SU-DHL-6 (cell line): ENCODE measurements around the gene MYH16.

Experiments
- H2AFZ ChIP-seq: fragments of 200-600 bp; sonication (generic); 2 replicates; pipeline ENCODE4 v1.6.1; 2014; ENCODE audit warnings: low read depth, mild to moderate bottlenecking, moderate library complexity, mixed read lengths, antibody characterized with exemption, low read length; ENCODE audit not compliant: severe bottlenecking
- H3F3A ChIP-seq: fragments of 200-600 bp; shearing (Covaris generic); 2 replicates; pipeline ENCODE4 v1.6.0; 2016; ENCODE audit warnings: antibody characterized with exemption, mild to moderate bottlenecking; ENCODE audit not compliant: insufficient read depth
- H3K27ac ChIP-seq: fragments of 200-600 bp; sonication (generic); 2 replicates; pipeline ENCODE4 v1.5.1; 2016; ENCODE audit warnings: low read depth, mild to moderate bottlenecking, low read length, moderate library complexity, mixed read lengths
- H3K27me3 ChIP-seq: fragments of 200-600 bp; sonication (generic), shearing (Covaris generic); 2 replicates; pipeline ENCODE4 v1.6.0; 2014; ENCODE audit warnings: mild to moderate bottlenecking, low read length
- H3K36me3 ChIP-seq: fragments of 200-600 bp; sonication (generic); 2 replicates; pipeline ENCODE4 v1.6.1; 2014; ENCODE audit warnings: mild to moderate bottlenecking, low read length, mixed read lengths
- H3K4me2 ChIP-seq: fragments of 300-600, 200-600 bp; shearing (Covaris generic), sonication (generic); 2 replicates; pipeline ENCODE4 v1.6.0; 2014; ENCODE audit warnings: low read length, low read depth, mild to moderate bottlenecking; ENCODE audit not compliant: poor library complexity, severe bottlenecking
- H3K4me3 ChIP-seq: fragments of 200-600 bp; sonication (generic); 2 replicates; pipeline ENCODE4 v1.5.1; 2014; ENCODE audit warnings: antibody characterized with exemption, low read length, mild to moderate bottlenecking, mixed read lengths; ENCODE audit not compliant: insufficient read depth, poor library complexity, severe bottlenecking
- H3K79me2 ChIP-seq: fragments of 200-600 bp; sonication (generic); 2 replicates; pipeline ENCODE4 v1.6.1; 2014; ENCODE audit warnings: mild to moderate bottlenecking, low read length, moderate library complexity; ENCODE audit not compliant: insufficient read depth
- H3K9ac ChIP-seq: fragments of 200-600 bp; sonication (generic); 2 replicates; pipeline ENCODE4 v1.7.0; 2014; ENCODE audit warnings: mild to moderate bottlenecking, low read length
- H3K9me2 ChIP-seq: fragments of 200-600 bp; sonication (generic); replicated peaks from 2 replicates; pipeline ENCODE4 v1.6.1; 2014; ENCODE audit warnings: low read length; ENCODE audit not compliant: insufficient read depth
- H3K9me3 ChIP-seq: fragments of 200-600 bp; sonication (generic); 2 replicates; pipeline ENCODE4 v1.6.1; 2014; ENCODE audit warnings: low read length, mixed read lengths; ENCODE audit not compliant: insufficient read depth
- H4K20me1 ChIP-seq: fragments of 200-600 bp; sonication (generic); 2 replicates; pipeline ENCODE4 v1.6.1; 2014; ENCODE audit warnings: low read depth, mild to moderate bottlenecking, antibody characterized with exemption, low read length, moderate library complexity, mixed read lengths
- EZH2phosphoT487 ChIP-seq: fragments of 200-600 bp; sonication (generic), shearing (Covaris generic); conservative IDR thresholded peaks from 2 replicates; pipeline ENCODE4 v1.6.1; 2018; ENCODE audit warnings: mild to moderate bottlenecking, antibody characterized with exemption, low read length, moderate library complexity, mixed read lengths
- TF ChIP-seq, protein P1 (sequence below): fragments of 200-600 bp; sonication (generic); IDR thresholded peaks from one replicate; pipeline ENCODE4 v1.5.1; 2017; ENCODE audit warnings: antibody characterized with exemption, mild to moderate bottlenecking, low read length, moderate library complexity; ENCODE audit not compliant: insufficient read depth, poor library complexity, severe bottlenecking

The MYH16 gene

DNA sequence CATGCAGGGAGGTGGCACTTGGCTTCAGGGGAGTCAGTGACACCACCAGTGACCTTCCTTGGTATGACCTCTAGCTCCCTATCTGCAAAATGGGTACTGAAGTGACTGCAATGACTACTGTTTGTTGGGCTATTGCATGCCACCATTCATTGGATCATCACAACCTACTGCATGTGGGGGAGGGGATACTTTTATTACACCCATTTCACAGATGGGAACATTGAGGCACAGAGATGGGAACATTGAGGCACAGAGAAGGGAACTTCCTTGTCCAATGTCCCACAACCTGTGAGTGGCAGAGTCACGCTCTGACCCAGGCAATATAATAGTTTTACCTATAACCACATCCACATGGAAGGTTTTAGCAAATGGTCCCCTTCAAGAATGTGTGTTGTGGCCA, 12.2 kb upstream of the MYH16 start:
- Histone ChIP-seq H3K9me2 (no peaks in the 10 kb centered on the region), H3K4me2 (no peak overlapping the region), H3F3A (no peaks in the 10 kb centered on the region), H3K9ac (no peak overlapping the region), H4K20me1 (no peaks in the 10 kb centered on the region), H3K4me3 (no peak overlapping the region), H3K27me3 (no peaks in the 10 kb centered on the region), H3K36me3 (no peaks in the 10 kb centered on the region), H3K27ac (no peak overlapping the region), H2AFZ (no peak overlapping the region), H3K79me2 (no peaks in the 10 kb centered on the region), H3K9me3 (no peaks in the 10 kb centered on the region)
- TF ChIP-seq EZH2phosphoT487: no peak
- TF ChIP-seq, protein P1, sequence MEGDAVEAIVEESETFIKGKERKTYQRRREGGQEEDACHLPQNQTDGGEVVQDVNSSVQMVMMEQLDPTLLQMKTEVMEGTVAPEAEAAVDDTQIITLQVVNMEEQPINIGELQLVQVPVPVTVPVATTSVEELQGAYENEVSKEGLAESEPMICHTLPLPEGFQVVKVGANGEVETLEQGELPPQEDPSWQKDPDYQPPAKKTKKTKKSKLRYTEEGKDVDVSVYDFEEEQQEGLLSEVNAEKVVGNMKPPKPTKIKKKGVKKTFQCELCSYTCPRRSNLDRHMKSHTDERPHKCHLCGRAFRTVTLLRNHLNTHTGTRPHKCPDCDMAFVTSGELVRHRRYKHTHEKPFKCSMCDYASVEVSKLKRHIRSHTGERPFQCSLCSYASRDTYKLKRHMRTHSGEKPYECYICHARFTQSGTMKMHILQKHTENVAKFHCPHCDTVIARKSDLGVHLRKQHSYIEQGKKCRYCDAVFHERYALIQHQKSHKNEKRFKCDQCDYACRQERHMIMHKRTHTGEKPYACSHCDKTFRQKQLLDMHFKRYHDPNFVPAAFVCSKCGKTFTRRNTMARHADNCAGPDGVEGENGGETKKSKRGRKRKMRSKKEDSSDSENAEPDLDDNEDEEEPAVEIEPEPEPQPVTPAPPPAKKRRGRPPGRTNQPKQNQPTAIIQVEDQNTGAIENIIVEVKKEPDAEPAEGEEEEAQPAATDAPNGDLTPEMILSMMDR: no peak

DNA sequence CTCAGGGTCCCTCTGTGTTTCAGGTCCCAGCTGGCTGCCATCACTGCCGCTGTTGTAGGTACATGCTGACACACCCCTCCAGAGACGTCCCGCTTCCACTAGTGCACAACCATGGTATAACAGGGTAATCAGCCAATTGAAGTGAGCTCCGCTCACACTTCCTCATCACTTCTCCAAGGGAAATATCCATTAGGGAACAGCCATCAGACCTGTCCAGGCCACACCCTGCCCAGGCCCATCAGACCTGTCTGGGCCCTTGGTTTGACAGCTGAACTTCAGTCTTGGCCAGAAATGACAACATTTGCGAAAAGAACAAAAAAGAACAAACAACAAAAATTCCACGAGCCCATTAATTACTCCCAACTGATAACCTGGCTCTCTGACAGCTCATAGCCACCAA, 11.0 kb upstream of the MYH16 start:
- no peaks in the 10 kb centered on the region for H4K20me1 ChIP-seq
- H3K79me2 ChIP-seq: no peaks in the 10 kb centered on the region
- H3K9me2 ChIP-seq: no peaks in the 10 kb centered on the region
- no peaks in the 10 kb centered on the region for H3K36me3 ChIP-seq
- H3K4me2 ChIP-seq: no peak overlapping the region
- H3F3A ChIP-seq: no peaks in the 10 kb centered on the region
- H3K27me3 ChIP-seq: no peaks in the 10 kb centered on the region
- no peak for TF ChIP-seq EZH2phosphoT487
- TF ChIP-seq, protein P1: no peak
- no peak overlapping the region for H3K9ac ChIP-seq
- H3K4me3 ChIP-seq: no peak overlapping the region
- H2AFZ ChIP-seq: no peak overlapping the region
- no peaks in the 10 kb centered on the region for H3K9me3 ChIP-seq
- no peak overlapping the region for H3K27ac ChIP-seq

DNA sequence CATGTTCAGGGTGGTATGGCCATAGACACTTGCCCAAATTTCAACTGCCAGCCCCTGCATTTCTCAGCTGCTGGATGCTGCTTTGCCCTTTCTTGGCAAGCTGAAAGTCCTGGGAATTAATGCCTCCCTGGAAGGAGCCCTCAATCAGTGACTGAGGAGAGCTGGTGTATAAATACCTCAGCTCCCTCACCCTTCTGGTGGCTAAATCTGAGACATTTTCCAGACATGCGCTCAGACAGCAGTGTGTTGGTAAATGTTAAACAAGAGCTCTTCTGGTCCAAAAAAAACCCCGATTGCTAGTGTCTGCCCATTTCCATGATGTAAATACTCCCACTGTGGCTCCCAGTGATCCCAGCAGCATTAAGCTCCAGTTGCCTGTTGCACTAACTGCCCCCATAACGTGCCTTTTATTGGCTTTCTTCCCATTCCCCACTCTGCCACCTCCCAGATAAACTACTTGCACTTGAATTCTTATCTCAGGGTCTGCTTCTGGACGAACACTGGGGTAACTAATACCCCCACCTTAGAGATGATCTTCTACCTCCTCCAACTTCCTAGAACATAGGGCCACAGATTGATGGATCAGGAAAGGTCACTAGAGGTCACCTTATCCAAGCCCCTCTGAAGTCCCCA, 6.7 kb upstream of the MYH16 start:
- Histone ChIP-seq H3K79me2 (no peaks in the 10 kb centered on the region), H4K20me1 (no peaks in the 10 kb centered on the region), H3K9me2 (no peaks in the 10 kb centered on the region), H2AFZ (no peak overlapping the region), H3K27me3 (no peaks in the 10 kb centered on the region), H3K4me3 (no peak overlapping the region), H3K36me3 (no peaks in the 10 kb centered on the region), H3F3A (no peaks in the 10 kb centered on the region), H3K27ac (no peak overlapping the region), H3K4me2 (no peak overlapping the region), H3K9me3 (no peaks in the 10 kb centered on the region), H3K9ac (no peak overlapping the region)
- TF ChIP-seq, protein P1: no peak
- no peak for TF ChIP-seq EZH2phosphoT487
